ENCODE measurements around the gene CLBA1. TPM values are rescaled to one million over a fixed set of nuclear protein-coding genes. Genes with fewer than 3 reads are reported as not detected.
"Not testable (repeated sequence)": the region's sequence is repeated elsewhere in the genome, so short reads cannot be mapped to it uniquely, and the experiment has no call there.

Gene CLBA1
- total RNA-seq, 1 donor from 2014 or later: 10.5 TPM

DNA sequence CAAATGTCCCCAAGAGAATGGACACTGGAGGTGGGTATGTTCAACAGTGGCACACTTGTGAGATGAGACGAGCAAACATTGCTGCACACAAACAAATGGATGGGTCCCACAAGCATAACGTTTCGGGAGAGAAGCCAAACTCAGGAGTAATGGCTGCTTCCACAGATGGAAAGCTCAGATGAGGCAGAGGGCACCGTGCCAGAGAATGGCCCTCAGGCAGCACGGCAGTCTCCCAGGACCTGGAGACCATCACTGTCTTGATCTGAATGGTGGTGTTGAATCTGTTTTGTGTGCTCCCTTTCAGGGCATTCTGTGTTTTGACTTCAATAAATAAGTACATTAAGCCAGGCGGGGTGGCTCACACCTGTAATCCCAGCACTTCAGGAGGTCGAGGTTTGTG, 43.8 kb downstream of the CLBA1 start:
- Histone ChIP-seq H3K9me3 (no peaks in the 10 kb centered on the region), H3K36me3 (no peaks in the 10 kb centered on the region), H3K4me1 (peaks cover 9% of the 10 kb centered on the region), H3K4me3 (no peak overlapping the region), H3K27ac (no peak overlapping the region), H3K27me3 (ENCODE audit: low read depth) (no peaks in the 10 kb centered on the region)
- TF ChIP-seq, protein P1, sequence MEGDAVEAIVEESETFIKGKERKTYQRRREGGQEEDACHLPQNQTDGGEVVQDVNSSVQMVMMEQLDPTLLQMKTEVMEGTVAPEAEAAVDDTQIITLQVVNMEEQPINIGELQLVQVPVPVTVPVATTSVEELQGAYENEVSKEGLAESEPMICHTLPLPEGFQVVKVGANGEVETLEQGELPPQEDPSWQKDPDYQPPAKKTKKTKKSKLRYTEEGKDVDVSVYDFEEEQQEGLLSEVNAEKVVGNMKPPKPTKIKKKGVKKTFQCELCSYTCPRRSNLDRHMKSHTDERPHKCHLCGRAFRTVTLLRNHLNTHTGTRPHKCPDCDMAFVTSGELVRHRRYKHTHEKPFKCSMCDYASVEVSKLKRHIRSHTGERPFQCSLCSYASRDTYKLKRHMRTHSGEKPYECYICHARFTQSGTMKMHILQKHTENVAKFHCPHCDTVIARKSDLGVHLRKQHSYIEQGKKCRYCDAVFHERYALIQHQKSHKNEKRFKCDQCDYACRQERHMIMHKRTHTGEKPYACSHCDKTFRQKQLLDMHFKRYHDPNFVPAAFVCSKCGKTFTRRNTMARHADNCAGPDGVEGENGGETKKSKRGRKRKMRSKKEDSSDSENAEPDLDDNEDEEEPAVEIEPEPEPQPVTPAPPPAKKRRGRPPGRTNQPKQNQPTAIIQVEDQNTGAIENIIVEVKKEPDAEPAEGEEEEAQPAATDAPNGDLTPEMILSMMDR (IDR thresholded peaks at IDR 0.05): no peak
- ATAC-seq (no peak), DNase-seq (no peak)
- intact Hi-C loops (cut with DNase I): no loop called here

DNA sequence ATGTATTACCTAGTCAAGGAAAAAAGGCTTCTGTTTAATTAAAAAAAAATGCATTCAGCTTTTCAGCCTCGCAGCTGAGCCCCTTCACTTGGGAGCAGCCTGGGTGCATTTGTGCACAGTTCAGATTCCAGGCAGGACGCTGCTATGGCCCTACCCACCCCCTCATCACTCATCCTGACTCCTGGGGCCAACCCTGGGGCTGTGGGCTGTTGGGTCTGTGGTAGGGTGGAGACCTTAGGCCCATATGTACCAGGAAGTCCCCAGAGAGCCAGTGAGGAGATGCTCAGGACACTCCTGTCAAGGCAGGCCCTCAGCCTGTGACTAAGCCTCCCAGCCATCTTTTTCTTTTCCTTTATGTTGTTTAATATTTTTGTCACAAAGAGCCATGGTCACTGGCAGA, 44.6 kb downstream of the CLBA1 start:
- Histone ChIP-seq H3K27ac (no peak overlapping the region), H3K36me3 (no peaks in the 10 kb centered on the region), H3K4me1 (peaks cover 9% of the 10 kb centered on the region), H3K4me3 (no peak overlapping the region), H3K9me3 (no peaks in the 10 kb centered on the region), H3K27me3 (ENCODE audit: low read depth) (no peaks in the 10 kb centered on the region)
- ATAC-seq (peak in 1 of 2 donors; percentile 26), DNase-seq (peak; percentile 15)
- TF ChIP-seq, protein P1 (IDR thresholded peaks at IDR 0.05): no peak
- intact Hi-C loops (cut with DNase I): no loop called here

DNA sequence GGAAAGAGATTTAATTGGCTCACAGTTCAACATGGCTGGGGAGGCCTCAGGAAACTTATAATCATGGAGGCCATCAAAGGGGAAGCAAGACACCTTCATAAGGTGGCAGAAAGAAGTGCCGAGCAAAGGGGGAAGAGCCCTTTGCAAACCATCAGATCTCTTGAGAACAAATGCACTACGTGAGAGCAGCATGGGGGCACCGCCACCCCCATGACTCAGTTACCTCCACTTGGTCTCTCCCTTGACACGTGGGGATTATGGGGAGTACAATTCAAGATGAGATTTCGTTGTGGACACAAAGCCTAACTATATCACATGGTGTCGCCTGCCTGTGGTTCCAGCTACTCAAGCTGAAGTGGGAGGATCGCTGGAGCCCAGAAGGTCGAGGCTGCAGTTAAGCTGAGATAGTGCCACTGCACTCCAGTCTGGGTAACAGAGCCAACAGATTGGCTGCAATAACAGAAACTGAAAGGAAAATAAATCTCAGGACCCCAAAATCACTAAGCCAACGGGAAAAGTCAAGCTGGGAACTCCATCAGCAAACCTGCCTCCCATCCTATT, 45.3 kb downstream of the CLBA1 start:
- Histone ChIP-seq H3K27ac (no peak overlapping the region), H3K36me3 (no peaks in the 10 kb centered on the region), H3K9me3 (no peaks in the 10 kb centered on the region), H3K4me1 (peaks cover 9% of the 10 kb centered on the region), H3K27me3 (ENCODE audit: low read depth) (no peaks in the 10 kb centered on the region), H3K4me3 (no peak overlapping the region)
- DNase-seq (peak; percentile 23), ATAC-seq (no peak)
- intact Hi-C loops (cut with DNase I): no loop called here
- TF ChIP-seq, protein P1 (IDR thresholded peaks at IDR 0.05): no peak

DNA sequence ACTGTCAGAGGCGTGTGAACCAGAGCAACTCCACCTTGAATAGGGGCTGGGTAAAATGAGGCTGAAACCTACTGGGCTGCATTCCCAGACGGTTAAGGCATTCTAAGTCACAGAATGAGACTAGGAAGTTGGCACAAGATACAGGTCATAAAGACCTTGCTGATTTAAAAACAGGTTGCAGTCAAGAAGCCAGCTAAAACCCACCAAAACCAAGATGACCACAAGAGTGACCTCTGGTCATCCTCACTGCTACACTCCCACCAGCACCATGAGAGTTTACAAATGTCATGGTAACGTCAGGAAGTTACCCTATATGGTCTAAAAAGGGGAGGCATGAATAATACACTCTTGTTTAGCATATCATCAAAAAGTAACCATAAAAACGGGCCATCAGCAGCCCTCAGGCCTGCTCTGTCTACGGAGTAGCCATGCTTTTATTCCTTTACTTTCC, 46.9 kb downstream of the CLBA1 start:
- H3K36me3 ChIP-seq; H3K27me3 ChIP-seq (ENCODE audit: low read depth); H3K4me1 ChIP-seq; intact Hi-C loops (cut with DNase I); H3K9me3 ChIP-seq; ATAC-seq; DNase-seq: not testable (repeated sequence)
- peak overlapping the region; percentile 69 for H3K27ac ChIP-seq
- H3K4me3 ChIP-seq: peak overlapping the region; percentile 53

DNA sequence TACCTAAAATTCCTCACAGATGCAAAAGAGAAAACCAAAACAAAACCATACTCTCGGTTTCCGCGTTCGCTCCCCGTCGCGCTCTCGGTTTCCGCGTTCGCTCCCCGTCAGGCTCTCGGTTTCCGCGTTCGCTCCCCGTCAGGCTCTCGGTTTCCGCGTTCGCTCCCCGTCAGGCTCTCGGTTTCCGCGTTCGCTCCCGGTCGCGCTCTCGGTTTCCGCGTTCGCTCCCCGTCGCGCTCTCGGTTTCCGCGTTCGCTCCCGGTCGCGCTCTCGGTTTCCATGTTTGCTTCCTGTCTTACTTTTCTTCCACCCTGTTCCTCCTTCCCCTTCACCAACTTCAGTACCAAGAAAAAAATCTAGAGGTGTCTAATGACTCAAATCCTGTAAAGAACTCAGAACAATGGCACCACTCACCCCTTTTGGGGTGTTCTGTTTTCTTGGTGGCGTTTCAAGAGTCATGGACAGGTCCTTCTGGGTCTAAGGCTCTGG, 47.9 kb downstream of the CLBA1 start:
- H3K27ac ChIP-seq: peak overlapping the region; percentile 69
- DNase-seq (peak; percentile 42), ATAC-seq (peak in 1 of 2 donors; percentile 39)

DNA sequence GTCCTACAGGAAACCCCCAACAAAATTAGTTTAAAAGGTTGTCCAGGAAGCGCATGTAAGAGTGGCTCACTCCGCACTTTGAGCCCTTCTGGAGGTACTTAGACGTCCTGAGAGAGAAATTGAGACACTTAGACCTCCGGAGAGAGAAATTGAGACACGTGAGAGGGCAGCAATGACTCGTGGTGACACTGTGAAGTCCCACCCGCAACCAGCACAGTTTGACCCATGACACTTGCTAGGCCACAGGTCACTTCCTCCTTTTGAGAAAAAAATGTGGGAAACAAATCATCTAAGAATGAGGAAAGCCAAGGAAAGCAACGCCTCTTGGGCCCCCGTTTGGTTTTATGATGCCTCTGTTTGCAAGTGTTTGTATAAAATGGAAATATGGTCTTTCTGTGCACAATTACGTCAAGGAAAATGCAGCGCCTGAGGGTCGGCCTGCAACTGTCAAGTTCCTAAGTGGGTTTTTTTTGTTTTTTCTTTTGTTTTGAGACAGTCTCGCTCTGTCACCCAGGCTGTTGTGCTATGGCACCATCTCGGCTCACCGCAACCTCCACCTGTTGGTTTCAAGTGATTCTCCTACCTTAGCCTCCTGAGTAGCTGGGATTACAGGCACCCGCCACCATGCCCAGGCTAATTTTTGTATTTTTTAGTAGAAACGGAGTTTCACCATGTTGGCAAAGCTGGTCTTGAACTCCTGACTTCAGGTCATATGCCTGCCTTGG, 48.9 kb downstream of the CLBA1 start:
- TF ChIP-seq, protein P1 (IDR thresholded peaks at IDR 0.05): no peak
- ATAC-seq: peak; percentile 72 to 79
- no peaks in the 10 kb centered on the region for H3K9me3 ChIP-seq
- H3K4me3 ChIP-seq: no peak overlapping the region
- no peaks in the 10 kb centered on the region for H3K36me3 ChIP-seq
- DNase-seq: peak; percentile 63
- intact Hi-C loops (cut with DNase I): no loop called here
- H3K4me1 ChIP-seq: peaks cover 9% of the 10 kb centered on the region
- no peaks in the 10 kb centered on the region for H3K27me3 ChIP-seq (ENCODE audit: low read depth)
- H3K27ac ChIP-seq: peak overlapping the region; percentile 69

More for the DNA sequence above, 47.9 kb downstream of the CLBA1 start:
- peak overlapping the region; percentile 53 for H3K4me3 ChIP-seq
- H3K9me3 ChIP-seq; H3K27me3 ChIP-seq (ENCODE audit: low read depth); H3K36me3 ChIP-seq; H3K4me1 ChIP-seq; intact Hi-C loops (cut with DNase I): not testable (repeated sequence)

DNA sequence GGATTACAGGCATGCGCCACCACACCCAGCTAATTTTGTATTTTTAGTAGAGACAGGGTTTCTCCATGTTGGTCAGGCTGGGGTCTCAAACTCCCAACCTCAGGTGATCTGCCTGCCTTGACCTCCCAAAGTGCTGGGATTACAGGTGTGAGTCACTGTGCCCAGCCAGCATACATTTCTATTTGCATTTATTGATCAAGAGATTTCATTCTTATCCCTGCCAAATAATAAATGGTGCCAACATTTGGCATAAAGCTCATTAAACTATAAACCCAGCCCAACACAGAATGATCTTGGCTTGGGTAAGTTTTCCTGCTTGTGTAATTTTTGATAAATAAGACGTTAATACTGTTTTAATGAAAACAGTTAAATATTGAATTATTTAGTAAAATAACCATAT, 50.0 kb downstream of the CLBA1 start:
- H3K36me3 ChIP-seq; DNase-seq; H3K27ac ChIP-seq; H3K4me1 ChIP-seq; intact Hi-C loops (cut with DNase I); H3K4me3 ChIP-seq; H3K27me3 ChIP-seq (ENCODE audit: low read depth); ATAC-seq; H3K9me3 ChIP-seq: not testable (repeated sequence)
